PC-9 (cell line): ENCODE data around the gene SPAG5. TPM values are rescaled to one million over a fixed set of nuclear protein-coding genes. Genes with fewer than 3 reads are reported as not detected.

Experiments used
- BruUV-seq: library from RNA; stranded (reverse); fragments of 400-500 nt; replicated peaks from 2 replicates; lab custom pipeline; 2021; lab: Mats Ljungman, UMichigan
- CTCF ChIA-PET: fragments of 300-600 bp; sonication (Branson Sonifier 250); formaldehyde crosslinking; loops from one replicate; lab custom pipeline; 2022; ENCODE audit warnings: antibody characterized with exemption; lab: Charles Lee
- POLR2A ChIA-PET: fragments of 300-600 bp; sonication (Branson Sonifier 250); formaldehyde crosslinking; loops from one replicate; lab custom pipeline; 2022; ENCODE audit warnings: antibody characterized with exemption; ENCODE audit not compliant: unreplicated experiment; lab: Charles Lee
- DNase-seq, 2 experiments: peaks; one replicate each; pipeline versions ENCODE4 v3.0.0 to v3.0.0-alpha.2; 2015 to 2022; ENCODE audit warnings: mixed read lengths in 1 of 2
- H2AFZ ChIP-seq: fragments of 200-600 bp; sonication (generic); 2 replicates; pipeline ENCODE4 v1.8.1; 2017; ENCODE audit warnings: antibody characterized with exemption
- H3F3A ChIP-seq: fragments of 200-600 bp; sonication (generic); 2 replicates; pipeline ENCODE4 v1.8.1; 2017; ENCODE audit warnings: antibody characterized with exemption, mild to moderate bottlenecking, low read depth; ENCODE audit not compliant: insufficient read depth
- H3K27ac ChIP-seq: fragments of 200-600 bp; sonication (generic); 2 replicates; pipeline ENCODE4 v1.6.1; 2016; ENCODE audit warnings: mixed run types
- H3K27me3 ChIP-seq: fragments of 200-600 bp; sonication (generic); 2 replicates; pipeline ENCODE4 v1.6.1; 2016; ENCODE audit warnings: low read depth, mixed run types; ENCODE audit not compliant: insufficient read depth
- H3K36me3 ChIP-seq: fragments of 200-600 bp; sonication (generic); 2 replicates; pipeline ENCODE4 v1.6.1; 2016; ENCODE audit warnings: low read depth, mixed run types
- H3K4me1 ChIP-seq: fragments of 200-600 bp; sonication (generic); replicated peaks from 2 replicates; pipeline ENCODE4 v1.6.1; 2016; ENCODE audit warnings: mixed run types; ENCODE audit not compliant: insufficient read depth
- H3K4me2 ChIP-seq: fragments of 200-600 bp; sonication (generic); 2 replicates; pipeline ENCODE4 v1.6.1; 2017; ENCODE audit warnings: mixed run types
- H3K4me3 ChIP-seq: fragments of 200-600 bp; sonication (generic); 2 replicates; pipeline ENCODE4 v1.6.1; 2016; ENCODE audit warnings: mixed run types
- H3K79me2 ChIP-seq: fragments of 200-600 bp; sonication (generic); 2 replicates; pipeline ENCODE4 v1.6.1; 2017; ENCODE audit warnings: low read depth, mixed run types
- H3K9me2 ChIP-seq: fragments of 200-600 bp; sonication (generic); 2 replicates; pipeline ENCODE4 v1.8.1; 2017; ENCODE audit warnings: mild to moderate bottlenecking; ENCODE audit not compliant: insufficient read depth
- H3K9me3 ChIP-seq: fragments of 200-600 bp; sonication (generic); 2 replicates; pipeline ENCODE4 v1.8.1; 2016; ENCODE audit warnings: low read depth; ENCODE audit not compliant: insufficient read depth
- H4K20me1 ChIP-seq: fragments of 200-600 bp; sonication (generic); 2 replicates; pipeline ENCODE4 v1.8.1; 2017; ENCODE audit not compliant: insufficient read depth
- EZH2 ChIP-seq: fragments of 200-600 bp; sonication (generic); IDR thresholded peaks from 2 replicates; pipeline ENCODE4 v1.8.0; 2017; ENCODE audit warnings: antibody characterized with exemption, low read depth
- intact Hi-C: fragments of 100-400 bp; cut with micrococcal nuclease; formaldehyde crosslinking; loops from one replicate; pipeline ENCODE4 v1.10.0; 2022; ENCODE audit not compliant: unreplicated experiment
- total RNA-seq: library from RNA; stranded (reverse); gene quantifications from 2 replicates; pipeline ENCODE4 v1.2.3, GENCODE V29; 2021
- TF ChIP-seq, protein P1 (sequence below): fragments of 200-600 bp; sonication (generic); conservative IDR thresholded peaks from 2 replicates; pipeline ENCODE4 v1.6.1; 2017; ENCODE audit warnings: mixed run types, antibody characterized with exemption, mild to moderate bottlenecking, moderate library complexity

The SPAG5 gene
- total RNA-seq, 1 experiment from 2014 or later = 101 TPM

GRCh38 chr17:28530250-28530649 is 68.6 kb downstream of the SPAG5 start:
- Histone ChIP-seq H3K27ac (no peak overlapping the region), H3K4me2 (no peak overlapping the region), H3K36me3 (no peaks in the 10 kb centered on the region), H4K20me1 (no peaks in the 10 kb centered on the region), H3K9me3 (no peaks in the 10 kb centered on the region), H3K79me2 (no peaks in the 10 kb centered on the region), H3F3A (peaks cover 5% of the 10 kb centered on the region; the same call in 1 of the 2 replicates), H3K9me2 (no peaks in the 10 kb centered on the region), H3K4me3 (no peak overlapping the region), H3K27me3 (peaks cover 4% of the 10 kb centered on the region; the same call in 1 of the 2 replicates), H3K4me1 (peaks cover 31% of the 10 kb centered on the region), H2AFZ (no peak overlapping the region)
- no peak for DNase-seq
- intact Hi-C loops = no loop called here
- TF ChIP-seq, protein P1, sequence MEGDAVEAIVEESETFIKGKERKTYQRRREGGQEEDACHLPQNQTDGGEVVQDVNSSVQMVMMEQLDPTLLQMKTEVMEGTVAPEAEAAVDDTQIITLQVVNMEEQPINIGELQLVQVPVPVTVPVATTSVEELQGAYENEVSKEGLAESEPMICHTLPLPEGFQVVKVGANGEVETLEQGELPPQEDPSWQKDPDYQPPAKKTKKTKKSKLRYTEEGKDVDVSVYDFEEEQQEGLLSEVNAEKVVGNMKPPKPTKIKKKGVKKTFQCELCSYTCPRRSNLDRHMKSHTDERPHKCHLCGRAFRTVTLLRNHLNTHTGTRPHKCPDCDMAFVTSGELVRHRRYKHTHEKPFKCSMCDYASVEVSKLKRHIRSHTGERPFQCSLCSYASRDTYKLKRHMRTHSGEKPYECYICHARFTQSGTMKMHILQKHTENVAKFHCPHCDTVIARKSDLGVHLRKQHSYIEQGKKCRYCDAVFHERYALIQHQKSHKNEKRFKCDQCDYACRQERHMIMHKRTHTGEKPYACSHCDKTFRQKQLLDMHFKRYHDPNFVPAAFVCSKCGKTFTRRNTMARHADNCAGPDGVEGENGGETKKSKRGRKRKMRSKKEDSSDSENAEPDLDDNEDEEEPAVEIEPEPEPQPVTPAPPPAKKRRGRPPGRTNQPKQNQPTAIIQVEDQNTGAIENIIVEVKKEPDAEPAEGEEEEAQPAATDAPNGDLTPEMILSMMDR = no peak
- TF ChIP-seq EZH2 = no peak
- ChIA-PET CTCF (no interaction called here), POLR2A (no interaction called here)
- no TSS peak for BruUV-seq

- H3K4me1 ChIP-seq = peaks cover 38% of the 10 kb centered on the region
- H2AFZ ChIP-seq = no peak overlapping the region
- no peak overlapping the region for H3K27ac ChIP-seq
- peaks cover 4% of the 10 kb centered on the region; the same call in 1 of the 2 replicates for H3K27me3 ChIP-seq
- H3K4me3 ChIP-seq = no peak overlapping the region
- H3K9me2 ChIP-seq = no peaks in the 10 kb centered on the region
- no peaks in the 10 kb centered on the region for H3K79me2 ChIP-seq
- BruUV-seq = no TSS peak
- POLR2A ChIA-PET = no interaction called here
- intact Hi-C loops = no loop called here
- TF ChIP-seq EZH2 = no peak
- peaks cover 5% of the 10 kb centered on the region; the same call in 1 of the 2 replicates for H3F3A ChIP-seq
- H3K36me3 ChIP-seq = no peaks in the 10 kb centered on the region
- no peaks in the 10 kb centered on the region for H4K20me1 ChIP-seq
- H3K9me3 ChIP-seq = no peaks in the 10 kb centered on the region
- H3K4me2 ChIP-seq = no peak overlapping the region
- CTCF ChIA-PET = no interaction called here
- no peak for DNase-seq
Measured at GRCh38 chr17:28529013-28529400, 69.8 kb downstream of the SPAG5 start.

DNA sequence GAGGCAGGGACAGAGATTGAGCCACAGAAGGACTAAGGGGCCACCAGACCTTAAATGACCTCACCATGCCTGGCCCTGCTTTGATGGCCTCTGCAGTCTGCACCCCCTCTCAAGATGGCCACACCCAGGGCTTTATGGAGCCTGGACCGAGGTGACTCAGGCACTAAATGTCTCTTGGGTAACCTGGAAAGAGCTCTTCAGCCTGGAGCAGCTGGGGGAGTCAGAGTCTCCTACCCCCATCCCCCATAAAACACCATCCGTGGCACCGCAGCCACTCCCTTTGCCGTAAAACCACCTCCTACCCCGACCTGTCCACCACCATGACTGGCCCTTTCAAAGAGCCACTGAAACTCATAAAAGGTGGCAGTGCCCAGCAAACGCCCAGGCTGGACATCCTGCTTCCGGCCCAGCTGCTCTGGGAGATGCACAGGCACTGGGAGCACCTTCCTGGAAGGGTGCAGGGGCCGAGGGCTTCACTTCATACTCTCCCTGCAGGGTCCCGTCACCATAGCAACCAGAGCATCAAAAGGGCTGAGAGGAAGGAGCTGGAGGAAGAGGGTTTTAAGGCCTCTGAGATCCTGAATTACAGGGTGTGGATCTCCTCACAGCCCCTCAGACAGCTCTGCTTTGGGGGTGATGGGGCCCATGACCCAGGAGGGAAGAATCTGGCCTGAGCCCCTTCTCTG is 70.4 kb downstream of the SPAG5 start:
- no peaks in the 10 kb centered on the region for H3K79me2 ChIP-seq
- no peak overlapping the region for H3K4me3 ChIP-seq
- no peak overlapping the region for H3K27ac ChIP-seq
- TF ChIP-seq, protein P1 = no peak
- no peak for TF ChIP-seq EZH2
- DNase-seq = peak; percentile 27 to 62
- H3F3A ChIP-seq = peaks cover 5% of the 10 kb centered on the region; the same call in 1 of the 2 replicates
- H3K4me1 ChIP-seq = peaks cover 38% of the 10 kb centered on the region
- H3K4me2 ChIP-seq = peak overlapping the region; percentile 34; the same call in 1 of the 2 replicates
- POLR2A ChIA-PET = no interaction called here
- H3K9me2 ChIP-seq = no peaks in the 10 kb centered on the region
- CTCF ChIA-PET = no interaction called here
- no TSS peak for BruUV-seq
- intact Hi-C loops = no loop called here
- H3K27me3 ChIP-seq = peaks cover 4% of the 10 kb centered on the region; the same call in 1 of the 2 replicates
- no peak overlapping the region for H2AFZ ChIP-seq
- no peaks in the 10 kb centered on the region for H4K20me1 ChIP-seq
- no peaks in the 10 kb centered on the region for H3K36me3 ChIP-seq
- H3K9me3 ChIP-seq = no peaks in the 10 kb centered on the region
